ENCODE measurements around the gene NARS2. TPM values are rescaled to one million over a fixed set of nuclear protein-coding genes. Genes with fewer than 3 reads are reported as not detected.

The NARS2 gene
- total RNA-seq, 1 donor from 2014 or later, result 27.5 TPM

- H3K4me1 Mint-ChIP-seq (ENCODE audit: unreplicated experiment), result no peaks in the 10 kb centered on the region
- H3K27me3 Mint-ChIP-seq, result no peaks in the 10 kb centered on the region
- TF ChIP-seq CTCF (conservative IDR thresholded peaks at IDR 0.05), result no peak
- no peak for DNase-seq (ENCODE audit: extremely low spot score, unreplicated experiment)
- H3K27ac Mint-ChIP-seq, result no peak overlapping the region
- H3K9me3 Mint-ChIP-seq, result no peaks in the 10 kb centered on the region
- H3K4me3 Mint-ChIP-seq, result no peak overlapping the region
- H3K36me3 Mint-ChIP-seq, result peaks cover 17% of the 10 kb centered on the region
Measured at GRCh38 chr11:78449866-78450265, 124.8 kb downstream of the NARS2 start.

- no peaks in the 10 kb centered on the region for H3K27me3 Mint-ChIP-seq
- no peak for TF ChIP-seq CTCF (conservative IDR thresholded peaks at IDR 0.05)
- peaks cover 27% of the 10 kb centered on the region for H3K36me3 Mint-ChIP-seq
- H3K4me1 Mint-ChIP-seq (ENCODE audit: unreplicated experiment), result peaks cover 6% of the 10 kb centered on the region
- H3K4me3 Mint-ChIP-seq, result no peak overlapping the region
- no peaks in the 10 kb centered on the region for H3K9me3 Mint-ChIP-seq
- no peak overlapping the region for H3K27ac Mint-ChIP-seq
- DNase-seq (ENCODE audit: extremely low spot score, unreplicated experiment), result no peak
Measured at GRCh38 chr11:78446210-78446609, 128.5 kb downstream of the NARS2 start.

GRCh38 chr11:78444726-78445125 lies 129.9 kb downstream of the NARS2 start:
- TF ChIP-seq CTCF (conservative IDR thresholded peaks at IDR 0.05), result no peak
- Mint-ChIP-seq H3K27me3 (no peaks in the 10 kb centered on the region), H3K4me3 (no peak overlapping the region), H3K4me1 (ENCODE audit: unreplicated experiment) (peaks cover 11% of the 10 kb centered on the region), H3K36me3 (peaks cover 24% of the 10 kb centered on the region), H3K27ac (no peak overlapping the region), H3K9me3 (no peaks in the 10 kb centered on the region)
- no peak for DNase-seq (ENCODE audit: extremely low spot score, unreplicated experiment)

GRCh38 chr11:78441956-78442355 lies 132.7 kb downstream of the NARS2 start:
- H3K36me3 Mint-ChIP-seq, result peaks cover 24% of the 10 kb centered on the region
- no peak overlapping the region for H3K4me3 Mint-ChIP-seq
- no peaks in the 10 kb centered on the region for H3K9me3 Mint-ChIP-seq
- no peak for DNase-seq (ENCODE audit: extremely low spot score, unreplicated experiment)
- no peak overlapping the region for H3K27ac Mint-ChIP-seq
- TF ChIP-seq CTCF (conservative IDR thresholded peaks at IDR 0.05), result no peak
- no peaks in the 10 kb centered on the region for H3K27me3 Mint-ChIP-seq
- H3K4me1 Mint-ChIP-seq (ENCODE audit: unreplicated experiment), result peaks cover 11% of the 10 kb centered on the region

- Mint-ChIP-seq H3K4me3 (no peak overlapping the region), H3K27me3 (no peaks in the 10 kb centered on the region), H3K4me1 (ENCODE audit: unreplicated experiment) (peaks cover 19% of the 10 kb centered on the region), H3K36me3 (peaks cover 32% of the 10 kb centered on the region), H3K27ac (no peak overlapping the region), H3K9me3 (no peaks in the 10 kb centered on the region)
- TF ChIP-seq CTCF (conservative IDR thresholded peaks at IDR 0.05), result no peak
- DNase-seq (ENCODE audit: extremely low spot score, unreplicated experiment), result no peak
Measured at GRCh38 chr11:78438298-78438975, 136.2 kb downstream of the NARS2 start.

Measured in type B pancreatic cell (in vitro differentiated cells).